Measurements from ENCODE around the gene COBLL1.
"Not testable (repeated sequence)": the region's sequence is repeated elsewhere in the genome, so short reads cannot be mapped to it uniquely, and the experiment has no call there.

Gene COBLL1

DNA sequence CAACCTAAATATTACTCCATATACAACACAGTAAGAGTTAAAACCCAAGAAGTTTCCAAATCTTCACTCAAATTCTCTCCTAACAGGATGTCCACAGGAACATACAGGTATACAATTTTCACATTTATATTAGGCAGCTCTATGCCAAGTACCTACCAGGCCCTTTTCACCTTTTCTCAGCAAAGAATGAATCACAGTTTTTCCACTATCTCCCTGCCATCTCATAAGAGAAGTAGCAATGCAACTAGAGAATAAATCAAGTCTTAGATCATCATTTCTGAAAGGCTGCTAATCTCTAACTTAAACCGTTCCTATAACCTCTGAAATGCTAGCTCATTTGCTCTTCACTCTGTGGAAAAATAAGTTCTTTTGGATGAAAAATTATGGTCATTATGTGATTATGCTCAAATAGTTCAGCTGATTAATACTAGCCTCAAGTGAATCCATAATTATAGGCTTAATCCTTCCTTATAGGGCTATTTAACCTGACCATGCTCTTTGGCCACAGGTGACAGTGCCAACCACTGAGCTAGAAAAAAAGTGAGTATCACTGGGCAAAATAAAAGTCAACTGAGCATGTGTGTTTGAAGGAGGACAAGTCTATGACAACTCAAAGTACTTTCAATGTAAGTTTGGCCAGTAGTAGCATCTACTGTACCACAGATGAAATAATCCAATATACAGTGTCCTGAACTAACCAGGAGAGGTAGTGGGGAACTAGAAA lies 79.7 kb downstream of the COBLL1 start:
- no peak for DNase-seq (ENCODE audit: extremely low read depth in 1 of 2, low read depth in 1 of 2)

DNA sequence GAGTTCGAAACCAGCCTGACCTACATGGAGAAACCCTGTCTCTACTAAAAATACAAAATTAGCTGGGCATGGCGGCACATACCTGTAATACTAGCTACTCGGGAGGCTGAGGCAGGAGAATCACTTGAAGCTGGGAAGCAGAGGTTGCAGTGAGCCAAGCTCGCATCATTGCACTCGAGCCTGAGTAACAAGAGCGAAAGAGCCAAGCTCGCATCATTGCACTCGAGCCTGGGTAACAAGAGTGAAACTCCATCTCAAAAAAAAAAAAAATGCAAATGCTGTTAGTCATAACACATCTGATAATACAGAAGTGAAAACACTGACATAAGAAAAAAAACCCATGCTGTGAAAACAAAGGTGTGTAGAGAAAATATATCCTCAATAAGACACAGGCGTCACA lies 80.4 kb downstream of the COBLL1 start:
- not testable (repeated sequence) for DNase-seq (ENCODE audit: extremely low read depth in 1 of 2, low read depth in 1 of 2)

DNA sequence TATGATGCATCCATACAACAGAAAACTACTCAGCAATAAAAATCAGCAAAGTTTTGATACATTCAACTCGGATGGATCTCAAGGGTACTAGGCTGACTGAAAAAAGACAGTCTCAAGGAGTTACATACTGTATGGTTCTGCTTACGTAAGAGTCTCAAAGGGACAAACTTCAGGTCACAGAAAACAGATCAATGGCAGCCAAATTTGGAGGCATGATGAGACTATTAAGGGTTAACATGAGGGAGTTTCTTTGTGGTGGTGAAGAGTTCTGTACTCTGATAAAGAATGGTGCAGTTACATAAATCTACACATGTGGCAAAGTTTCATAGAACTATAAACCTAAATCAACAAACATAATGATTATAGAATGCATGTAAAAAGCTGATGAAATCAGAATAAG lies 81.4 kb downstream of the COBLL1 start:
- no peak for DNase-seq (ENCODE audit: extremely low read depth in 1 of 2, low read depth in 1 of 2)

DNA sequence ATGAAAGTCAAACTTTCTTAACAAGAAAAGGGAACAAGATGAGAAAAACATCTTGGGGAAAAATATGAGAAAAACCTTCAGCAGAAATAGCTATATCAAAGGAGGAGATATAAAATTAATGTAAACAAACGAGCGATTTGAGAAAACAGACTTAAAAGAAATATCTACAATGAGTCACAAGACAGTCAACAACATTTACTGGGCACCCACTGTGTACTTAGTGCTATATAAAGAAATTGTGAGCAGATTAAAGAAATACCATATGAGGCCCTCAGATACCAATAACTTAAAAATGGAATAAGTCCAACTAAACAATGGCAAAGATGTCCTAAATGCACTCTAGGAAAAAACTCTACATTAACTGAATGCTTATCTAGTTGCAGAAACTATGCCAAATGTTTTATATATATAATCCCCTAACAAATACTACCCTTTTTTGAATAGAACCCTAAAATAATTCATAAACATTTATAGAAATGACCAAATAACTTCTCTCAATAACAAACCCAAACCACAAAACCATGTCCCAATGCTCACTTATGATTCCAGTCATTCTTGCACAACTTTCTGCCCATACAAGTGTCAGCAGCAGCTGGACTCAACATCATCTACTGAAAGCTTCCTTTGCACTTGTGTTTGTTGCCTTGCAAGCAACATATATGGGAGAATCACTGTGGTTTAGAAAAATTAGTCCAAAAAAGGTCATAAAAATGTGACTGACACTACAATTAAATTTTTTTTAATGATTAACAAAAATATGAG lies 83.5 kb downstream of the COBLL1 start:
- no peak for DNase-seq (ENCODE audit: extremely low read depth in 1 of 2, low read depth in 1 of 2)

DNA sequence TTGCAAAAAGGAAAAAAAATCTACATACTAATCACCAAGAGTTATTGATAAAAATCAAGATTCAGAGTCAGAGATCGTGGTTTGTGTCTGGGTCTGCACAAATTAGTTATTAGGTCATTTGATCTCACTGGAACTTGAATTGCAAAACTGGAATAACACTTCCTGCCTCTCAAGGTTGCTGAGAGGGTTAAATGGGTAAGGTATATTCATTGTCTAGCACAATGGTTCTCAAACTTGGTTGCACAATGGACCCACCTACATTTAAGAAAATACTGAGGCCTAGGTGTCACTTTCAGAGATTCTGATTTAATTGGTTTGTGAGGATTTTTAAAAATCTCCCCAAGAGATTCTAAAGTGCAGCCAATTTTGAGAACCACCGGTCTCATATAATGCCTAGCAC lies 84.8 kb downstream of the COBLL1 start:
- no peak for DNase-seq (ENCODE audit: extremely low read depth in 1 of 2, low read depth in 1 of 2)

DNA sequence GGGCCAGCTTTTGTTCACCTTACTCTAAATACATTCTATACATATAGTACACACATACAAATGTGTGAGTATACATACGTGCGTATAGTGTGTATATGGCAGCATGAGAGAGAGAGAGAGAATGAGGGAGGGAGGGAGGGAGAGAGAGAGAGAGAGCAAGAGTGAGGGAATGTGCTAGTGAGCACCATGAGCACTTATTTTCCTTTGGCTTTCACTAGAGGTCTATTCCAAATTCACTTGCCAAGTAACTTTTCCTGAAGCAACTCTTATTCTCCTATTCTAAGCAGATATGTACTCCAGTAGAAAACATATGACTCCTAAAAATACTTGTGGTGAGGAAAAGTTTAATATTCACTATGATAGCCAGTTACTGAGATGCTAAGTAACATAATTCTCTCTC lies 85.7 kb downstream of the COBLL1 start:
- DNase-seq (ENCODE audit: extremely low read depth in 1 of 2, low read depth in 1 of 2), result no peak

DNA sequence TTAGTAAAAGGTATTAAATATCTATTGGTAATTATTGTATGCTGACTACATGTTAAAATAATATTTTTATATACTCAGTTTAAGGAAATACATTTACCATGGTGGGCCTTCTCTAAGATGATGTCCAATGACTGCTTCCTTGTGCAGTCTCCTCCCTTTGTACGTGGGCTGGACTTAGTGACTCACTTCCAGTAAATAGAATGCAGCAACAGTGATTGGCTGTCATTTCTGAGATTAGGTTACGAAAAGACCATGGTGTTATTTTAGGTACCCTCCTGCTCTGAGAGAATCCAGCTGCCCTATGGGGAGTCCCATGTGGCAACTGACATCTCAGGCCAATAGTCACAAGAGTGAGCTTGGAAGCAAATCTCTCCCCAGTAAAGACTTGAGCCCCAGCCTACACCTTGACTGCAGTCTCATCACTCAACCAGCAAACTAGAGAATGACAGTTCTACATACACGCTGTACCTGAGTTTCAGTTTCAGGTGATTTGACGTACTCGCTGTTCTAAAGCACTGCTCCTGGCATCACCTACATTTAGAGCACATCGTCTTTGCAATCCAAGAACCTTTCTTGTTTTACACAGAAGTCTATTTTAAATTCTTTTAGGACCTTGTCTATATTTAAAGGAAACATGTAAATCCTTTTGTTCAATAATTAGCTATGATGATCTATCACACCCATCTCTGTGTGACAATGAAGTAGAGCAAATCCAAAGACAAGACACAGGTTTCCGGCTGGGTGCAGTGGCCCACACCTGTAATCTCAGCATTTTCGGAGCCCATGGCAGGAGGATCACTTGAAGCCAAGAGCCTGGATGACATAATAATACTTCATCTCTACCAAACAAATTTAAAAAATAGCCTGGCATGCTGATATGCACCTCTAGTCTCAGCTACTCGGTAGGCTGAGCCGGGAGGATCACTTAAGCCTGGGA lies 87.2 kb downstream of the COBLL1 start:
- no peak for DNase-seq (ENCODE audit: extremely low read depth in 1 of 2, low read depth in 1 of 2)

DNA sequence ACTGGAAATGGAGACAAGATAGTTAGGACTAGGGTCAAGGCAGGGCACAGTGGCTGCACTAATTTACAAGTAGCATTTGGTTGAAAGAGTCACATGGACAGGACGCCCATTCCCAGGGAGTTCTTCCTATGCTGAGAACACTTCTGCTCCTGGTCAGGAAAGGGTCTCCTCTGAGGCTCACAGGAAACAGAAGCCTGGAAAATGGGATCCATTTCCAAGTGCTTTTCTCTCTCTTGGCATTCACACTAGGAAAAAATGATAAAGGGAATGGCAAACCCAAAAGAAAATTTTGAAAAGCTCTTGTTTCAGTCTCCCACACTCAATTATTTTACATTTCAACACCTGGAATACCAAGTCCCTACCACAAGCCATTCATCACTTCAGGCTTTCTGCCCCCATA lies 88.7 kb downstream of the COBLL1 start:
- no peak for DNase-seq (ENCODE audit: extremely low read depth in 1 of 2, low read depth in 1 of 2)

DNA sequence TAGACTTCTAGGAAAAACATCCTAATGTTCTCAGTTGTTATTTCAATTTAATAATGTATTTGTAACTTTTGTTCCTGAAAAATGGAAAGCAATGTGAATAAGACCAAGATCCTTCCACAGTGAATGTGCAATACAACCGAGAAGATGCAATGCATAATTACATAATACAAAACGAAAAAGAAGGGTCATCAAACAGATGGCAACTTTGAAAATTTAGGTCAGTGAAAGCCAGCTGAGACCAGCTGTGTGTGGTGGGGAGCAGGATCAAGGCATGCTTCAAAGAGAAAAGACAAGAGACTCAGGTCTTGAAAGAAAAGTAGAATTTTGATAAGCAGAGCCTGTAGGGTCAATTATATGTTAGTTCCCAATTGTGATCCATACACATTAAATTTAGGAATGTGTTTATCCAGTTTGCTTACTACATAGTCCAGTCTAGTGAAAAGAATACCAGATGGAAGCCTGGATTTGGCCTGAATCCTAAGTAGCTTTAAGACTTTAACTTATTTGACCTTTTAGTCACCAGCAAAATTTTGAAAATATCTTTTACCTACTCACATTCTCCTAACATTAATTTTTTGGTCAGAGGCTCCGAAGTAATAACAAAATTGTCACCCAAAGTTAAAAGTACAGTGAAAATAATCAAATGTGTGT lies 93.7 kb downstream of the COBLL1 start:
- DNase-seq (ENCODE audit: extremely low read depth in 1 of 2, low read depth in 1 of 2), result no peak

DNA sequence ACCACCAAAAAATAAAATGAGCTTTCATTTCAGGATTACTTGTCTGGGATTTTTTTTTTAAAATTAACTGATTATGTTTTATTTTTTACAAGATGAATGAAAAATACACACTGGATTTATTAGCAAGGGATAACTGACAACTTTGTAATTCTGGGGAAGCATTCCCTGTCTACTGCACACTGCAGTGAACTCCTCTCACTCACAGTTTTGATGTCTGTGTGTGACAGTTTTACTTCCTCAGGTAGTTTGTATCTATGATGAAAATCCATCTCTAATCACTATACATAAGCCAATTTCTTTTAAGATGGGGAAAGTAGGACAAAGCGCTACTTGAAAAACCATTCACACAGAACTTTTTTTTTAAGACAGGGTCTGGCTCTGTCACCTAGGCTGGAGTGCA lies 94.5 kb downstream of the COBLL1 start:
- DNase-seq (ENCODE audit: extremely low read depth in 1 of 2, low read depth in 1 of 2), result no peak

DNA sequence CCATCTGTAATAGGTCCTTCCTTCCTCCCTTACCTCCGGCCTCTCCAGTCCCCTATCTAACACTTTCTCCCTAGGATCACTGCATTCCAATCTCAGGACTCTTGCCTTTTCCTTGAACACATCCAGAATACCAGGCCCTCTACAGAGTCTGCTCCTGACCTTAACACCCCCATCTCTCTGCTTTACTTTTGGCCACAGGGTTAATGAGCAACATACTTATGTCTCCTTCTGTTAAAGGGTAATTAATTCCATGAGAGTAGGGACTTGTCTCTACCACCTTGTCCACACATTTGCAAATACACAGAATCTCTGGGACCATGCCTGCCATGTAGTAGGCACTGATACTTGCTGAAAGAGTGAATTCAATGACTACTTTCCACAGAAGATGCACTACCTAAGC lies 94.9 kb downstream of the COBLL1 start:
- no peak for DNase-seq (ENCODE audit: extremely low read depth in 1 of 2, low read depth in 1 of 2)

DNA sequence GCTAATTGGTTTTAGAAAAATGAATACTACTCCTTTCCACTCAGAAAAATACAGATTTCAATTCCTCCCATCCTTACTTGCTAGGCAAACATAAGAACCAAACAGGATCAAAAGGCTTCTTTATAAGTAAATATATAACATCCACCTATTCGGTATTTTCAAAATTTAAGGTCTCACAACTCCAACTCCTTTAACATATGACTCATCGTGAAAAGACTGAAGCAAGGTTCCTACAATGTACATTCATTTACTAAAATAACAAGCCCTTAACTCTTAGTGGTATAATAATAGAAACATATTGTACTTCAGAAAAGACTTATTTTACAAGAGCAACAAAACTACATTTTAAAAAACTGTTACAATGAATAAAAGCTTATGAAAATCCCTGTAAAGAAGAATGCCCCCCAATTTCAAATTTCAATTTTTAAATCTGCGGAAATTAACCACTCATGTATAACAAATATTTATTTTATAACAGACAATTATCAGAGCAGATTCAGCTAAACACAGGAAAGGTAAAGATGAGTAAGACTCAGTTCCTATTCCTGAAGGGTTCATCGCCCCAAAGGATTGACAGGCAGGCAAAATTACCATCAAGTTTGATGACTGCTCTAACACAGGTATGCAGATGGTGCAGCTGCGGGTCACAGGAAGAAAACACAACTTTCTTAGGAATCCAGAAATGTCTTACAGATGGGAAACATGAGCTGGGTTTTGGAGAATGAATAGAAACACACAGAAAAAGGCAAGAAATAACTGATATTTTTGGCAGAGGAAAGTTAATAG lies 96.4 kb downstream of the COBLL1 start:
- DNase-seq (ENCODE audit: extremely low read depth in 1 of 2, low read depth in 1 of 2), result no peak

DNA sequence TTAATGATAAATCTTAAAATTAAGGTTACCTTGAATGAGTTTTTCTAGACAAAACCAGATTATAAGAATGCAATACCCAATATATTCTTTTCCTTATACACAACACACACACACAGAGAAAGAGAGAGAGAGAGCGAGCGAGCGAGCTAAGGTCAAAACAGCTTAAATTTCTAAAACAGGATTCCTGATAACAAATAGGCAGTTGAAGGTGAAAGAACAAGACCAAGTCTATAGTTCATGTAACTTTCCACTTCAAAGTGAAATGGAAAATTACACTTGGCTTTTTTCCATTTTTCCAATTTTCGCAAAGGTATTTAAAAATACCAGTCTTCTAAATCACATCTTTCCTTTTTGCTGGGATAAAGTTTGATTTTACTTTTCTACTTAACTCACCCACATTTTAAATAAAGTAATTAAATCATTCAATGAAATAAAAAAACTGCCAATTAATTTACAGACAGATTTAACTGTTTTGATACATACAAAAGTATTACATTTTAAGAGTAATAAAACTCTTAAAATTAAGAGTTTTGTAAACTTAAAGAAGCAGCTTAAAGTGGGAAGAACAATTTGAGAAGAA lies 98.8 kb downstream of the COBLL1 start:
- DNase-seq (ENCODE audit: extremely low read depth in 1 of 2, low read depth in 1 of 2), result no peak

DNA sequence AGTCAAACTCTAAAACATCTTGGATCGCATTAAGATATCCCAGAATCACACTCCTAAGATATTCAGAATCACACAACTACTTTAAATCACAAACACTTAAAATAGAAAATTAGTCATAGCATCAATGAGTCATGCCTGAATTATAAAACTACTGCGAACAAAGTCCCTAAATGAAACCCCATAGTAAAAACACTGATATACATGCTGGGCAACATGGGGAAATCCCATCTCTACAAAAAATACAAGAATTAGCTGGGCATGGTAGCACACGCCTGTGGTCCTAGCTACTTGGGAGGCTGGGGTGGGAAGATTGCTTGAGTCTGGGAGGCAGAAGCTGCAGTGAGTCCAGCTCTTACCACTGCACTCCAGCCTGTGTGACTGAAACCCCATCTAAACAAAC lies 101.7 kb downstream of the COBLL1 start:
- DNase-seq (ENCODE audit: extremely low read depth in 1 of 2, low read depth in 1 of 2), result no peak

DNA sequence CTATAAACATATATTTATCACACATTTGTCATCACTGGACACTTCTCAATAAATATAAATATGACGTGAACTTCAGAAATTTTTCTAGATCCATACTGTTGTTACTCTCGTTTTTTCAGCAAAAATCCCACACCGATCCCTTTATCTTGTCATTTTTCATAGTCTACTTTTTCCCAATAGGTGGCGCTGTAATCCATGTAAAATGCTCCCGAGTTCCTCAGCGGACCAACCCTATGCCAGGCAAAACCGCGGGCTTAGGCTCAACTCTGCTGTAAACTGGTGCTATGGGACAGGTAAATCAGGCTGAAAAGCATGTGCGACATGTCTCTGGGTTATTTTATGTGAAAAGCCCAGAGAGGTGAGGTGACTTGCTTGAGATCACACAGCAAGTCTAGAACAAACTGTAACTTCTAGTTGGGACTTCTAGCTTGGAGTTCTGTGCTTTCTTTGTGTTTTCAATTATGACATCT lies 104.0 kb downstream of the COBLL1 start:
- no peak for DNase-seq (ENCODE audit: extremely low read depth in 1 of 2, low read depth in 1 of 2)

DNA sequence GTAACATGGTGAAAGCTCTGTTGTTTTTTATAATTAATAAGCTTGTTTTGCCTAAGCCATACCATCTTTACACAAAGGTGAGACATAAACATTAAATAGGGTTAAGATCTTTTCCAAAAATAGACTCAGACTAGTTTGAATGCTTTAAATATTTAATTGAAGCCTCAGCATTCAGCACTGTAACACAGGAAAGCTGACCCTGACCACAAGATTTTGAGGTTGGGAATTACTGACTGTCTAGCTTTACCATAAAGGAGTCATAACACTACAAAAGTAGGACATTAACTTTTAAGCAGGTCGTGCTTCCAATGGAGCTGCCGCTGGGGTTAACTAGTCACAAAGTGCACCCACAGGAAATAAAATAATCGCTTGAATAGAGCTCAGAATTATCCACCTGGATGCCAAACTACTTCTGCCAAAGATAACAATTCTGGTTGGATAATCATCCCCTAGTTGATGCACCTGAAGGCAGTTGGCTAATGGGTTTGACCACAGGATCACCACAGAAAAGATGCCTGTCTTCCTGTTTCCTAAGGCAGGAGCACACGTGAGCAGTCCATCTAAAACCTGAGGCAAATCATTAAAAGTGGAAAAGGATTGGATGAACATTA lies 106.2 kb downstream of the COBLL1 start:
- no peak for DNase-seq (ENCODE audit: extremely low read depth in 1 of 2, low read depth in 1 of 2)

DNA sequence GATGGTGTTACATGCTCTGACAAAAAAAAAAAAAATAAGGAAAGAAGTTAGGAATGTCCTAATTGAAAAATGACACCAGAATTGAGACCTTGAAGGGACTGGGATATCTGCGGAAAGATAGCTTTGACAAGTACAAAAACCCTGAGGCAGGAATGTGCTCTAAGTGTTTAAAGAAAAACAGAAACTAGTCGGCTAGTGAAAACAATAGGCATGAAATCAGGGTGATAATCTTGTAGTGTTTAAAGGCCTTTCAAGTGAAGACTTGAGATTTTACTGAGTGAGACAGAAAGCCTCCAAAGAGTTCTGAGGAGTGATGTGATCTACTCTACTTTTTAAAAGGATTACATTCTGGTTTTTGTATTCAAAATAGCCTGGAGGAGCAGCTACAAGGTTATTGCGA lies 107.4 kb downstream of the COBLL1 start:
- no peak for DNase-seq (ENCODE audit: extremely low read depth in 1 of 2, low read depth in 1 of 2)

DNA sequence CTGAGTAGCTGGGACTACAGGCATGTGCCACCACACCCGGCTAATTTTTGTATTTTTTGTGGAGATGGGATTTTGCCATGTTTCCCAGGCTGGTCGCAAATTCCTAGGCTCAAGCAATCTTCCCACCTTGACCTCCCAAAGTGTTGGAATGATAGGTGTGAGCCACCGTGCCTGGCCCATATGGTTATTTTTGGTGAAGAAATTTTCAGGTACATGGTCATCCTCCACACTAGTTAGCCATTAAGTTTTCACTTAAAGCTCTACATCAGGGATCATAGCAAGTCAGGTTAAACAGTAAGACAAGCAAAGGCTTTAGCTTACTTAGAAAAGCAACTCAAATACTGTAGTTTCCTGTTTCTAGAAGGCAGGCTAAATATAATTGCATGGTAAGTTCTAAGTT lies 116.1 kb downstream of the COBLL1 start:
- DNase-seq (ENCODE audit: extremely low read depth in 1 of 2, low read depth in 1 of 2), result no peak

DNA sequence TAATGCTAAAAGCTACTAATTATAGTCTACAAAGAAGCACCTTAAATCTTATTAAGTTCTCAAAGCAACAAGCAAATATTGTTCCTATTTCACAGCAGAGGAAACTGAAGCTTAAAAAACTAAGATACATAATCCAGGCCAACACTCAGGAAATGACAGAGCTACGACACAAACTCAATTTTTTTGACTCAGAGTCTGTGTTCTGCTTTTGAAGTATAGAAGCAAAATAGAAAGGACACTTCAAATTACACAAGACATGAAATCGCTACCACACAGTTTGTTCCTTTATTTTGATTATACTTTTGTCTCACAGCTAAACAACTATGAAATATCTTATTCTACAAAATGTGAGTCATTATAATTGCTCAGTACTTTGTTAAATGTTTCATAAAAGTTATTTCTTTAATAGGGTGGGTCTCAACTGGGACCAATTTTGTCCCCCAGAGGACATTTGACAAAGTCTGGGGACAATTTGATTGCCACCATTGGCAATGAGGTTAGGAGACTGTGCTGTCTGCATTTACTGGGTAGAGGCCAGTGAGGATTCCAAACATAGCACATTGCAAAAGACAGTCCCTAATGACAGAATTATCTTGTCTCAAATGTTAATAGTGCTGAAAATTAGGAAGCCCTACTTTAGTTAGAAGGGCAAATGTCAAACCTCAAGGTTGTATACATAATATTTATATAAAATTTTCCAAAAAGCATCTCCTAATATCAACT lies 118.8 kb downstream of the COBLL1 start:
- DNase-seq (ENCODE audit: extremely low read depth in 1 of 2, low read depth in 1 of 2), result no peak

Measured in activated CD8-positive, alpha-beta memory T cell treated with anti-CD3 and anti-CD28 coated beads for 1 hour (primary cell).